ENCODE results near the gene AP5S1.
"Not testable (repeated sequence)": the region's sequence is repeated elsewhere in the genome, so short reads cannot be mapped to it uniquely, and the experiment has no call there.

Gene AP5S1

DNA sequence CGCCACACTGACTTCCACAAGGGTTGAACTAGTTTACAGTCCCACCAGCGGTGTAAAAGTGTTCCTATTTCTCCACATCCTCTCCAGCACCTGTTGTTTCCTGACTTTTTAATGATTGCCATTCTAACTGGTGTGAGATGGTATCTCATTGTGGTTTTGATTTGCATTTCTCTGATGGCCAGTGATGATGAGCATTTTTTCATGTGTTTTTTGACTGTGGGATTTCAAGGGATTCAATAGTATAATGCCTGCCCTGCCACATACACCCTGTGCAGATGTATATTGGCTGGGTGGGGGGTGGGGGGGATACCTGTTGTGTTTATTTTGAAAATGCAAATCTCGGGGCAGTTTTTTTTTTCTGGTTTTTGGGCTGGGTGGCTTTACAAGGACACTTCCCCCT, 26.2 kb upstream of the AP5S1 start:
- DNase-seq, result not testable (repeated sequence)

- no peak for DNase-seq
Measured at GRCh38 chr20:3794701-3795420, 25.5 kb upstream of the AP5S1 start.

DNA sequence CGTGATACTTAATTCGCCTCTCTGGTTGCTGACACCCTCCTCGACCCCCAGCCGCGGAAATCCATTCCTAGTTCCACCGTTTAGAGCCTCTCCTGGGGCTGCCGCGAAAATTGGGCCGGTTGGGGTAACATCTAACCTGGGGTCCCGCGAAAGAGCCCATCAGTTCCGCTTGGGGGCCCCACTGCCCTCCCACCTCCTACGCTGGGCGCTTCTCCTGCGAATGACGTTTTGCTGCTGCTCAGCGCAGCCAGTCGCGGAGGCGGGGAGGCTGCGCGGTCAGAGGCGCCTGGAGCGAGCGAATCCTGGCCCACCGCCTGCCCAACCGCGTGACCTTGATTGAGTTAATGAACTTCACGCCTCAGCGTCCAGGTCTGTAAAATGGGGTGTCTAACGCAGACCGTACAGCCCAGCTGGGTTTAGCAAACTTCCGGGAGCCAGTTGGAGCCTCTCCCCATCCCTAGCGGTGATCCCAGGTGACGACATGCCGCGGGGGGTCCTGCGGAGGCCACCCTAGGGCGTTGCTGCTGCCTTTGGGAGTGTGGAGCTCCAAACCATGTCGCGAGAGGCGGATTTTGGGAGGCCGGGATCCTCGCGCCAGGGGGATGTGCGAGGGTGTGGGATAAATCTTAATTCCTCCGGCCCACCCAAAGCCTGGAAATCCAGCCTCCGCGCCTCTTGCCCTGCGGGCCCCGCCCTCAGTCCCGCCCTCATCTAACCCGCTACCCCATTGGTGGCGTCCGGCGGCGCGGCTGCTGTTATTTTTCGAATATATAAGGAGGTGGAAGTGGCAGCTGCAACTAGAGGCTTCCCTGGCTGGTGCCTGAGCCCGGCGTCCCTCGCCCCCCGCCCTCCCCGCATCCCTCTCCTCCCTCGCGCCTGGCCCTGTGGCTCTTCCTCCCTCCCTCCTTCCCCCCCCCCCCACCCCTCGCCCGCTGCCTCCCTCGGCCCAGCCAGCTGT, 24.6 kb upstream of the AP5S1 start, which contains the start of gene CDC25B:
Gene CDC25B, plus strand, starts transcription at position 800 of the 958 bp plus-strand sequence. CDS start 222 bp downstream, outside the sequence.
- peak; percentile 81 for DNase-seq

GRCh38 chr20:3796477-3797225, 23.7 kb upstream of the AP5S1 start:
- DNase-seq, result no peak

GRCh38 chr20:3797226-3797545, 23.2 kb upstream of the AP5S1 start:
- DNase-seq, result no peak

GRCh38 chr20:3797592-3798372, 22.6 kb upstream of the AP5S1 start:
- DNase-seq, result no peak

GRCh38 chr20:3798373-3798768, 22.0 kb upstream of the AP5S1 start:
- DNase-seq, result no peak

DNA sequence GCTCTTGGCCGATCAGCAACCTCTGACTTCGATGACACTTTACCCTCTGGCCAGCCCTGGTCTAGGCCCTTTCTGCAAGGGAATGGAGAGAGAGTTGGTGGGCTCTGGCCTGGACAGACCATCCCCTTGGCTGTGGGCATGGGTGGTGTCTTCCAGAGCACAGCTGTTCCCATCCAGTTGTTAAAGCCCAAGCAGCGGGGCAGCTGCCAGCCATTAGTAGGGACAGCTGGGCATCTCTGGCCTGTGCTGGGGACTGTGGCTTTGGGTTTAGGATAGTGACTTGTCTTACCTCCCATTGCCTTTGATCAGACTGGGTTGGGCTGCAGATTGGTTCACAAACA, 21.5 kb upstream of the AP5S1 start:
- DNase-seq, result no peak

DNA sequence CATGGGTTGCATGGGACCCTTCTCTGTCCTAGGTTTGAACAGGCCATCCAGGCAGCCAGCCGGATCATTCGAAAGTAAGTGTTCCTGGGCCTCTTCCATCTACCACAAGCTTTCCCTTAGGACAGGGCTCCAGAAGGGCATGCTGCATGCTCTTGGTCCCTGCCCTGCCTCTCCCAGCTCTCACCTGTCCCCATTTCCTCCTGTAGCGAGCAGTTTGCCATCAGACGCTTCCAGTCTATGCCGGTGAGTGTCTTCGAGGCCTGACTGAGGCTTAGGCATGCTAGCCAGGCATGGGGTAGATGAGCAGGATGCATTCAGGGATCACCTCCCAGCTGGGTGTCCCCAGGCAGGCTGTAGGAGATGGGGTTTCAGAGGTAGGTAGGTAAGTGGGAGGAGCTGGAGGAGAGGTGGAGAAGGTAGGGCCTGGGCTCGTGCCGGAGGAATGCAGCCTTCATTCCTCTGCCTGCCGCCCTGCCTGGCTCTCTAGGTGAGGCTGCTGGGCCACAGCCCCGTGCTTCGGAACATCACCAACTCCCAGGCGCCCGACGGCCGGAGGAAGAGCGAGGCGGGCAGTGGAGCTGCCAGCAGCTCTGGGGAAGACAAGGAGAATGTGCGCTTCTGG, 20.0 kb upstream of the AP5S1 start:
- no peak for DNase-seq

DNA sequence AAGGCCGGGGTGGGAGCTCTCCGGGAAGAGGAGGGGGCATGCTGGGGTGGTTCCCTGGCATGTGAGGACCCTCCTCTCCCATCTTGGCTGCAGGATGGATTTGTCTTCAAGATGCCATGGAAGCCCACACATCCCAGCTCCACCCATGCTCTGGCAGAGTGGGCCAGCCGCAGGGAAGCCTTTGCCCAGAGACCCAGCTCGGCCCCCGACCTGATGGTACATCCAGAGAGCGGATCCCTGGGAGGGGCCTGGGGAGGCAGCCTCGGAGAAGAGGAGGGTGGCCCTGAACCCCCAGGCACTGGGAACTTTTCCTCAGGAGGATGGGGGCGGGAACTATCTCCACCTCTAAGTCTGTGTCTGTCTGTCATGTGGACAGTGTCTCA, 19.5 kb upstream of the AP5S1 start:
- no peak for DNase-seq

GRCh38 chr20:3801299-3801698, 19.0 kb upstream of the AP5S1 start:
- no peak for DNase-seq

GRCh38 chr20:3801846-3802245, 18.5 kb upstream of the AP5S1 start:
- no peak for DNase-seq

- DNase-seq, result no peak
Measured at GRCh38 chr20:3802524-3803239, 17.7 kb upstream of the AP5S1 start.

DNA sequence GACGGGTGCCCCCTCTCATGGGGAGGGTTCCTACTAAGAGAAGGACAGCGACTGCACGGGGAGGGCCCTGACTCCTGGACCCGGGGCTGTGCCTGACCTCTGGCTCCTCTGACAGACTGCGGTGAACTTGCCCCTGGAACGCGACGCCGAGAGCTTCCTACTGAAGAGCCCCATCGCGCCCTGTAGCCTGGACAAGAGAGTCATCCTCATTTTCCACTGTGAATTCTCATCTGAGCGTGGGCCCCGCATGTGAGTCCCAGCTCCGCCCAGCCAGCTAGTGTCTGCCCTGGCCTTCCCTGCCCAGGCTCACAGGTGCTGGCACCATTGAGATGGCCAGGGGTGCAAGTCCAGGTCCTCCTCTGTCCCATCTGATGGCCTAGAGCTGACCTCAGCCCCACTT, 17.1 kb upstream of the AP5S1 start:
- no peak for DNase-seq

DNA sequence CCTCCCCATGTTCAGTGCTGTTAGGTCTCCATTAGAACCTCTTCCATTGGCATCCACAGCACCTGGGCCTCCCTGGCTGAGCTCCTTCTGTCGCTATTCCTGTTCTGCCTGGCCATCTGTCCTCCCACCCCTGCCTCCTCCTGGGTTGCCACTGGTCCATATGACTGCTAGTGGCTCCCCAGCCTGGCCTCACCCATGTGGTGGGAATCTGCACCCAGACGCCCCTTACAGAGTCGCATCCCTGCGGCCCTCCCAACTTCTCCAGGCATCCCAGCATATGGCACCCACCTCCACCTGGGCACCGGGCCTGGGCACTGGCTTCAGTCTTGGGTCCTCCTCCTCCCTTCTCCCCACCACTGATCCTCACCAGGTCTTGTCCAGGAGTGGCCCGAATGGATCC, 16.5 kb upstream of the AP5S1 start:
- DNase-seq, result no peak

DNA sequence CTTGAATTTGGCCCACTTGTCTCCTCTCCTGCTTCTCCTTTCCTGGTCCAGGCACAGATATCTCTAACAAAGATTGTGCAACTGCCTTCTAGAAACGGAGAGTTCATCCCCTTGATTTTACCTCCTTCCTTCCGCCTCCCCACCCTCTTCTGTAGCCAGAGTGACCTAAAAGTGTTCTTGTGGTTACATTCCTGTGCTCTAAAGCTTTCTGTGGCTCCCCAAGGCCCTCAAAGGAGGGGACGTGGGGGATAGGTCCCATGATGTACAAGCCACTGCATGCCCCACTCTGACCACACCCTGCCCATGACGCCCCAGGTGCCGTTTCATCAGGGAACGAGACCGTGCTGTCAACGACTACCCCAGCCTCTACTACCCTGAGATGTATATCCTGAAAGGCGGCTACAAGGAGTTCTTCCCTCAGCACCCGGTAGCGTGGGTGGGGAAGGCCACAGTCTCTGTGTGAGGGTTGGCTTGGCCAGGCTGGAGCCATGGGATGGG, 16.0 kb upstream of the AP5S1 start:
- no peak for DNase-seq

GRCh38 chr20:3804781-3805180, 15.6 kb upstream of the AP5S1 start:
- no peak for DNase-seq

DNA sequence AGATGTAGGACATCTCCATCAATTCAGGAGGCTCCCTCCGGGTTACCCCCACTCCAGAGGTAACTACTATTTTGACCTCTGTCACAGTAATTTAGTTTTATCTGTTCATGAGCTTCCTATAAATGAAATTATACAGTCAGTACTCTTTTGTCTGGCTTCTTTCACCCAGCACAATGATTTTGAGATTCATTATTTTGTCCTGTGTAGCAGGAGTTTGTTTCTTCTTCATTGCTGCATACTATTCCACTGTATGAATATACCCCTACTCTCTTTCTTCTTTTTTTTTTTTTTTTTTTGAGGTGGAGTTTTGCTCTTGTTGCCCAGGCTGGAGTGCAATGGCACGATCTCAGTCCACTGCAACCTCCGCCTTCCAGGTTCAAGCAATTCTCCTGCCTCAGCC, 11.8 kb upstream of the AP5S1 start:
- DNase-seq, result no peak

DNA sequence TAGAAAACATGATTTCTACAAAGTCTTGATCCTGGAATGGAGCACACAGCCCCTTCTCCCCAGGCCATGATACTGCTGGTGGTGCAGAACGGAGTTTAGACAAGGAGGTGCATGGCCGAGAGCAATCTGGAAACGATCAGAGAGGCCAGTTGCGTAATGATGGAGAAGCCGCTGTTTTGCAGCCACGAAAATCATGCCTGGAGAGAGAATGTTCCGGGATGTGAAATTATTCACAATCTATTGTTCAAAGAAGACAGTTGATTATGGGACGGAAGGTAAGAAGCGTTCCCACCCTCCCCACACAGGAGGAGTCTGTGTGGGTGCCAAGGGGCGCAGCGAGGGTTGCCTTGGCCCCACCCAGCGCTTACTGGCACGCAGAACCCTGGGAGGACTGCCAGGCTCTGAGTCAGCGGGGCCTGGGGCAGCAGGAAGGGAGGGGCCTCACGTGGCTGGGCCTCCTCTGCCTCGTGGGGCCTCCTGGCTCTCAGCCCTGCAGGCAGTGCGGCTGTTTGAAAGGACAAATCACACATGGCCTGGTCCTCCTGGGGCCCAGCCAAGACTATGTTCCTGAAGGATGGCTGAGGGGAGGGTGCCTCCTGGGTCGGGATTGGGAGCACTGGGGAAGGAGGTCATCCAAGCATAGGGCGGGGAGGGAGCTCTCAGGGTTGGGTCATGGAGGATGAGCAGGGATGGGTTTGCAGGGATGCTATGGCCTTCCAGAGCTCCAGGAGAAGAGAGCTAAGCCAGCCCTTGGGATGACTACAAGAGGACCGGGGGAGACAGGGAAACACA, 8.7 kb upstream of the AP5S1 start:
- DNase-seq, result no peak

DNA sequence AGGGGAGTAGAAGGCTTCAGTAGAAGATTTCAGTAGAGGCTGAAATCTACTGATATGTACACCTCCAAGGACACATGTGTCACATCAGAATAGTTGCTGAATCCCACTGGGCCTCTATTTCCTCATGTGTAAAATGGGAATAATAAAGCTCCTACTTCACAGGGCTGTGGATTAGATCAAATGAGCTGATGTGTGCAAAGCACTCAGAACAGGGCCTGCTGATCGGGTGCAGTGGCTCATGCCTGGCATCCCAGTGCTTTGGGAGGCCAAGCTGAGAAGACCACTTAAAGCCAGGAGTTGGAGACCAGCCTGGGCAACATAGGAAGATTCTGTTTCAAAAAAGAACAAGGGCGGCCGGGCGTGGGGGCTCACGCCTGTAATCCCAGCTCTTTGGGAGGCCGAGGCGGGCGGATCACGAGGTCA, 8.1 kb upstream of the AP5S1 start:
- DNase-seq, result no peak
